Kidney (tissue), 14 donors: ENCODE results near the gene ZDHHC1. TPM values are rescaled to one million over a fixed set of nuclear protein-coding genes. Genes with fewer than 3 reads are reported as not detected.

Experiments
- DNase-seq, 5 donors: peaks; one replicate each; pipeline ENCODE4 v3.0.0-alpha.2; 2013 to 2020
- FAIRE-seq: peaks from 2 replicates; lab custom pipeline; 2012; peaks lifted over from hg19 to GRCh38; lab: Jason Lieb, UNC
- H3K27ac ChIP-seq, 2 donors: one replicate each; pipeline ENCODE4 v1.7.0; 2013; ENCODE audit warnings: low read depth in 2 of 2, low read length in 2 of 2, inconsistent platforms in 1 of 2
- H3K27me3 ChIP-seq: one replicate; pipeline ENCODE4 v1.7.1; 2013; ENCODE audit warnings: low read length, inconsistent platforms; ENCODE audit not compliant: control insufficient read depth, insufficient read depth
- H3K36me3 ChIP-seq, 3 donors: one replicate each; pipeline versions ENCODE4 v1.7.0 to v1.7.1; 2013; ENCODE audit warnings: low read length in 3 of 3, control low read depth in 1 of 3, inconsistent platforms in 1 of 3; ENCODE audit not compliant: insufficient read depth in 3 of 3, control insufficient read depth in 2 of 3
- H3K4me1 ChIP-seq, 3 donors: one replicate each; pipeline versions ENCODE4 v1.7.0 to v1.7.1; 2013; ENCODE audit warnings: low read length in 3 of 3, inconsistent platforms in 1 of 3, low read depth in 1 of 3; ENCODE audit not compliant: control insufficient read depth in 2 of 3, insufficient read depth in 2 of 3
- H3K4me3 ChIP-seq, 3 donors: one replicate each; pipeline versions ENCODE4 v1.7.0 to v1.8.1; 2013; ENCODE audit warnings: low read length in 3 of 3, control low read depth in 1 of 3, inconsistent platforms in 1 of 3
- H3K9ac ChIP-seq, 3 donors: one replicate each; pipeline versions ENCODE4 v1.7.0 to v1.7.1; 2013; ENCODE audit warnings: low read length in 3 of 3, control low read depth in 1 of 3, inconsistent platforms in 1 of 3
- H3K9me3 ChIP-seq, 3 donors: one replicate each; pipeline versions ENCODE4 v1.7.0 to v1.7.1; 2013; ENCODE audit warnings: low read length in 3 of 3, control low read depth in 1 of 3, inconsistent platforms in 1 of 3; ENCODE audit not compliant: control insufficient read depth in 2 of 3, insufficient read depth in 1 of 3
- intact Hi-C: fragments of 100-400 bp; cut with DNase I; formaldehyde crosslinking; loops from one replicate; pipeline ENCODE4 v1.11.1; 2022
- polyA plus RNA-seq: library from polyadenylated mRNA; stranded (reverse); fragments of 350-450 nt; fragmentation: Illumina TruSeq; extraction: RNeasy Lipid Tissue Mini Kit (QIAGEN cat#74804); gene quantifications from one replicate; pipeline ENCODE4 v1.2.3, GENCODE V29; 2014; ENCODE audit warnings: low read depth, low replicate concordance; ENCODE audit not compliant: insufficient read depth
- total RNA-seq: library from RNA; stranded (reverse); fragmentation: NEBNext Ultra II Directional; extraction: Animal tissue kit (Norgen Biotek cat#: 25700); gene quantifications from one replicate; pipeline ENCODE4 v1.2.1, GENCODE V29; 2021
- TF ChIP-seq, protein P1 (sequence below): IDR thresholded peaks from 3 replicates; pipeline ENCODE4 v1.5.1; 2012; ENCODE audit warnings: mild to moderate bottlenecking, moderate library complexity, borderline replicate concordance; ENCODE audit not compliant: insufficient read depth; ENCODE audit errors: extremely low read depth
- donor health status: control.
- donor health status: control.
- donor health status: control.
- donor health status: control.
- donor health status: control.
- donor health status: DM: yes; HTN: yes; CAD: no.
- donor health status: Normal renal cell carcinoma (clear cell type).

The ZDHHC1 gene
- total and polyA plus RNA-seq, 2 donors from 2014 or later: 14.6 to 23.6 TPM

DNA sequence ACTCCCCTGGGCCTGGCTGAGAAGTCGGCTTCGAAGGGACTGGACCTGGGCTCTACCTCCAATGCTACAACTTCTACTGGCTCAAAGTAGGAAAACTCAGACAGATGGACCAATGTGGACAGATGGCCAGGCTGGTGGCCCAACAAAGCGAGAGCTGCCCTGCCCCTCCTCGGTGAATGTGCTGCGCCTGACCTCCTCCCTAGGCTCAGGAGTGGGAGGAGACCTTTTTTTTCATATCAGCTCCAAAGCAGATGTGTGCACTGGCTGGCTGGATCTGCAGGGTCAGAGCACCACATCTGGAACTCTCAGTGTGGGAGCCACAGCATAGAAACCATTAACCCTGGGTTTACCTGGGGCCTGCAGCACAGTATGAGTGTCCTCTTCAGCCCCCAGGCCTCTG is 43.9 kb upstream of the ZDHHC1 start:
- Histone ChIP-seq H3K9me3 (no peaks in the 10 kb centered on the region), H3K36me3 (no peaks in the 10 kb centered on the region), H3K4me1 (peaks cover 0 to 69% (median 68%) of the 10 kb centered on the region in 3 donors), H3K9ac (peak overlapping the region in 1 of 3 donors; percentile 60), H3K27me3 (no peaks in the 10 kb centered on the region), H3K27ac (peak overlapping the region; percentile 79 to 91), H3K4me3 (no peak overlapping the region)
- intact Hi-C loops: no loop called here
- DNase-seq: no peak
- no peak for FAIRE-seq
- TF ChIP-seq, protein P1, sequence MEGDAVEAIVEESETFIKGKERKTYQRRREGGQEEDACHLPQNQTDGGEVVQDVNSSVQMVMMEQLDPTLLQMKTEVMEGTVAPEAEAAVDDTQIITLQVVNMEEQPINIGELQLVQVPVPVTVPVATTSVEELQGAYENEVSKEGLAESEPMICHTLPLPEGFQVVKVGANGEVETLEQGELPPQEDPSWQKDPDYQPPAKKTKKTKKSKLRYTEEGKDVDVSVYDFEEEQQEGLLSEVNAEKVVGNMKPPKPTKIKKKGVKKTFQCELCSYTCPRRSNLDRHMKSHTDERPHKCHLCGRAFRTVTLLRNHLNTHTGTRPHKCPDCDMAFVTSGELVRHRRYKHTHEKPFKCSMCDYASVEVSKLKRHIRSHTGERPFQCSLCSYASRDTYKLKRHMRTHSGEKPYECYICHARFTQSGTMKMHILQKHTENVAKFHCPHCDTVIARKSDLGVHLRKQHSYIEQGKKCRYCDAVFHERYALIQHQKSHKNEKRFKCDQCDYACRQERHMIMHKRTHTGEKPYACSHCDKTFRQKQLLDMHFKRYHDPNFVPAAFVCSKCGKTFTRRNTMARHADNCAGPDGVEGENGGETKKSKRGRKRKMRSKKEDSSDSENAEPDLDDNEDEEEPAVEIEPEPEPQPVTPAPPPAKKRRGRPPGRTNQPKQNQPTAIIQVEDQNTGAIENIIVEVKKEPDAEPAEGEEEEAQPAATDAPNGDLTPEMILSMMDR: no peak

DNA sequence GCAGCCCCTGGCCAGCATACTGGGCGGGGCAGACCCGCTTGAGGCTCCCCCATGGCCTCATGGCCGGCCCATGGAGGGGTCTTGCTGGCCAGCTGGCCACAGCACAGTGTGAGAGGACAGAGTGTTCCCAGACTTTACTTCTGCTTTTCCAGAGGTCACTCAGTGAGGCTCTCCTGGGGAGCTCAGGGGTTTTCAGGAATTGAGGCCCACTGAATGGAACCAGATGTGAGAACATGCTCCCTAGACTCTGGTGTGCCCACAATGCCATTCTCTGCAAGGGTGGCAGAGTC is 43.5 kb upstream of the ZDHHC1 start:
- intact Hi-C loops: no loop called here
- peaks cover 0 to 68% (median 67%) of the 10 kb centered on the region in 3 donors for H3K4me1 ChIP-seq
- no peak for FAIRE-seq
- DNase-seq: no peak
- TF ChIP-seq, protein P1: no peak
- H3K4me3 ChIP-seq: no peak overlapping the region
- no peaks in the 10 kb centered on the region for H3K36me3 ChIP-seq
- H3K27ac ChIP-seq: peak overlapping the region; percentile 79 to 91
- no peaks in the 10 kb centered on the region for H3K27me3 ChIP-seq
- no peaks in the 10 kb centered on the region for H3K9me3 ChIP-seq
- H3K9ac ChIP-seq: peak overlapping the region in 1 of 3 donors; percentile 60

DNA sequence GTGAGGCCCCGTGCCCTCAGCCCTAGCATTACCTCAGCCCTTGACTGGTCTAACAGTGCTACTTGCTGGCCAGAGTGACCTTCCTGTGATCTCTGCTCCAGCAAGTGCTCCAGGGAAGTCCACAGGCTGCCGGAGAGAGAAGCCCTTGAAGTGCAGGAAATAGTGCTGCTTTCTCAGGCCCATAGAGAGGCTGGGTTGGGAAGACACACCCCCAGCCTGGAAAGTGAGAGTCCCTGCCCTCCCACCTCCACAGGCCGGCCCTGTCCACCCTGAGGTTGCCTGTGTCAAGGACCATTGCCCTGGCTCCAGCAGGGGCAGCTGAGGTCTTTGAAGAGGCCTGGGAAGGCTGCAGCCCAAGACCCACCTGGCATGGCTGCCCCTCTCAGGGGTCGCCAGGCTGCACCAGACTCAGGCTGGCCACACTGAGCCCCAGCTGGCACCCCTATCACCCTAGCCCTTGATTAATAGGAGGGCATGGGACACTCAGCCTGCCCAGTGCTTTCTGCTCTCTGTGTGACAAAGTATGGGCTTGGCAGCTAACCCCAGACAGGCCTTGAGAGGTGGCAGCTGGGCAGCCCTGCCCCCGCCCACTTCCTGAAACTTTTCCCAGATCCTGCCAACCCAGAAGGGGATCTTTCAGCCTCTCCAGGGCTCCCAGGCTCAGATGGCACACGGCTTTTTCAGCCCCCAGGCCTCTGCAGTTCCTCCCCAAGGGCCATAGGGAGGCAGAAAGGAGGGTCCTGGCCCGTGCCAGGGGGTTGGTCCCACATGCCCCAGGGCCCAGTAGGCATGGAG is 43.0 kb upstream of the ZDHHC1 start:
- intact Hi-C loops: no loop called here
- FAIRE-seq (no peak), DNase-seq (peak in 1 of 5 donors; percentile 49)
- Histone ChIP-seq H3K9me3 (no peaks in the 10 kb centered on the region), H3K27ac (peak overlapping the region; percentile 80 to 91), H3K36me3 (no peaks in the 10 kb centered on the region), H3K27me3 (no peaks in the 10 kb centered on the region), H3K4me3 (peak overlapping the region in 1 of 3 donors; percentile 22), H3K4me1 (peaks cover 0 to 68% (median 64%) of the 10 kb centered on the region in 3 donors), H3K9ac (peak overlapping the region in 1 of 3 donors; percentile 72)
- TF ChIP-seq, protein P1: no peak
